Endothelial cell of umbilical vein (primary cell): Measurements from ENCODE around the gene CD34. TPM values are rescaled to one million over a fixed set of nuclear protein-coding genes. Genes with fewer than 3 reads are reported as not detected.

Experiments
- BruUV-seq: library from RNA; stranded (reverse); fragments of 400-500 nt; replicated peaks from 2 replicates; lab custom pipeline; 2021; lab: Mats Ljungman, UMichigan
- CTCF ChIA-PET: fragments of 300-600, 350-600 bp; sonication (Branson Sonifier 250); formaldehyde crosslinking; loops from one replicate; lab custom pipeline; 2021; ENCODE audit warnings: antibody characterized with exemption, inconsistent platforms; lab: Charles Lee
- POLR2A ChIA-PET: fragments of 300-600, 350-600 bp; sonication (Branson Sonifier 250); formaldehyde crosslinking; loops from one replicate; lab custom pipeline; 2021; ENCODE audit warnings: antibody characterized with exemption, inconsistent platforms; lab: Charles Lee
- DNase-seq: peaks from one replicate; pipeline ENCODE4 v3.0.0-alpha.2; 2011; ENCODE audit warnings: low read depth, low spot score
- FAIRE-seq: peaks from 2 replicates; lab custom pipeline; 2011; peaks lifted over from hg19 to GRCh38; lab: Jason Lieb, UNC
- H2AFZ ChIP-seq: 2 replicates; pipeline ENCODE4 v1.6.0; 2012; ENCODE audit warnings: low read depth, low read length, control low read depth, inconsistent platforms
- H3K27ac ChIP-seq: 2 replicates; pipeline ENCODE4 v1.5.1; 2011; ENCODE audit warnings: low read depth, mild to moderate bottlenecking, control low read depth, low read length, moderate library complexity; ENCODE audit not compliant: insufficient read depth
- H3K27me3 ChIP-seq, 2 experiments: 2 replicates each; pipeline versions ENCODE4 v1.6.0 to v1.6.1; 2011; ENCODE audit warnings: low read length in 2 of 2, mixed read lengths in 1 of 2; ENCODE audit not compliant: control insufficient read depth in 2 of 2, insufficient read depth in 2 of 2
- H3K36me3 ChIP-seq, 2 experiments: 2 replicates in 1 of 2; 3 replicates in 1 of 2; pipeline ENCODE4 v1.5.1; 2011; ENCODE audit warnings: low read length in 2 of 2, mild to moderate bottlenecking in 1 of 2, moderate library complexity in 1 of 2; ENCODE audit not compliant: control insufficient read depth in 2 of 2, insufficient read depth in 2 of 2; ENCODE audit errors: extremely low read depth in 1 of 2
- H3K4me1 ChIP-seq: 3 replicates; pipeline ENCODE4 v1.5.1; 2011; ENCODE audit warnings: mild to moderate bottlenecking, low read length; ENCODE audit not compliant: control insufficient read depth, insufficient read depth; ENCODE audit errors: extremely low read depth
- H3K4me2 ChIP-seq: 2 replicates; pipeline ENCODE4 v1.6.1; 2011; ENCODE audit warnings: low read length, control low read depth, mixed read lengths; ENCODE audit not compliant: insufficient read depth
- H3K4me3 ChIP-seq, 3 experiments: fragments of 200-600 bp in 1 of 3; sonication (generic), shearing (Covaris generic) in 1 of 3; replicated peaks in 1 of 3; 2 replicates each; pipeline ENCODE4 v1.5.1; 2011 to 2016; ENCODE audit warnings: control low read depth in 3 of 3, low read length in 3 of 3, mild to moderate bottlenecking in 2 of 3, inconsistent platforms in 1 of 3, low read depth in 1 of 3, moderate library complexity in 1 of 3; ENCODE audit not compliant: insufficient read depth in 1 of 3
- H3K79me2 ChIP-seq: 2 replicates; pipeline ENCODE4 v1.6.0; 2012; ENCODE audit warnings: low read length, inconsistent platforms; ENCODE audit not compliant: control insufficient read depth, insufficient read depth
- H3K9ac ChIP-seq: replicated peaks from 2 replicates; pipeline ENCODE3; 2011; ENCODE audit warnings: low read length, control low read depth; ENCODE audit not compliant: insufficient read depth; ENCODE audit errors: extremely low read depth
- H3K9me1 ChIP-seq: replicated peaks from 3 replicates; pipeline ENCODE4 v1.6.0; 2011; ENCODE audit warnings: mild to moderate bottlenecking, low read length; ENCODE audit not compliant: control insufficient read depth, insufficient read depth; ENCODE audit errors: extremely low read depth
- H3K9me3 ChIP-seq: replicated peaks from 2 replicates; pipeline ENCODE4 v1.5.1; 2012; ENCODE audit warnings: low read length, inconsistent platforms; ENCODE audit not compliant: control insufficient read depth, insufficient read depth
- H4K20me1 ChIP-seq: replicated peaks from 2 replicates; pipeline ENCODE3; 2011; ENCODE audit warnings: mild to moderate bottlenecking, low read length; ENCODE audit not compliant: control insufficient read depth, insufficient read depth; ENCODE audit errors: extremely low read depth
- EZH2 ChIP-seq: IDR thresholded peaks from 2 replicates; pipeline ENCODE4 v1.6.1; 2012; ENCODE audit warnings: borderline replicate concordance, low read depth, mild to moderate bottlenecking, moderate library complexity, low read length, inconsistent platforms; ENCODE audit not compliant: severe bottlenecking
- FOS ChIP-seq: IDR thresholded peaks from 2 replicates; pipeline ENCODE4 v1.6.1; 2011; ENCODE audit warnings: mild to moderate bottlenecking, low read length, moderate library complexity, borderline replicate concordance; ENCODE audit not compliant: insufficient read depth
- GATA2 ChIP-seq: IDR thresholded peaks from 2 replicates; pipeline ENCODE4 v1.7.0; 2011; ENCODE audit warnings: low read depth, mild to moderate bottlenecking, moderate library complexity, mixed read lengths, low read length; ENCODE audit not compliant: insufficient read length, insufficient read depth
- JUN ChIP-seq: IDR thresholded peaks from 2 replicates; pipeline ENCODE4 v1.6.1; 2011; ENCODE audit warnings: borderline replicate concordance, low read depth; ENCODE audit not compliant: insufficient read length, insufficient read depth
- MYC ChIP-seq: IDR thresholded peaks from one replicate; pipeline ENCODE4 v1.6.1; 2011; ENCODE audit warnings: mild to moderate bottlenecking, low read depth, low read length
- POLR2A ChIP-seq: IDR thresholded peaks from 2 replicates; pipeline ENCODE4 v1.6.1; 2012; ENCODE audit warnings: low read depth, mild to moderate bottlenecking, control low read depth, low read length
- POLR2AphosphoS5 ChIP-seq: IDR thresholded peaks from 2 replicates; pipeline ENCODE4 v1.6.1; 2012; ENCODE audit warnings: low read depth, mild to moderate bottlenecking, control low read depth, low read length, moderate library complexity; ENCODE audit not compliant: insufficient read depth
- dilution Hi-C: fragments of 300-500 bp; cut with MboI; formaldehyde crosslinking; loops from one replicate; pipeline ENCODE4 v1.15.0; 2019; ENCODE audit warnings: low sequenced_read_pairs; ENCODE audit not compliant: extremely low pct_ligation_motif_present
- intact Hi-C: fragments of 100-400 bp; cut with micrococcal nuclease; formaldehyde crosslinking; loops from one replicate; pipeline ENCODE4 v1.10.0; 2022
- polyA plus RNA-seq, 4 experiments: library from polyadenylated mRNA; depleted of rRNA in 3 of 4; stranded (reverse) in 3 of 4; unstranded in 1 of 4; fragments of >200 nt; gene quantifications; 2 replicates each; pipeline versions ENCODE4 v1.2.1 to v1.2.3, GENCODE V29; 2011 to 2012; ENCODE audit warnings: missing spikeins in 1 of 4
- total RNA-seq: library from RNA; stranded (reverse); gene quantifications from 2 replicates; pipeline ENCODE4 v1.2.3, GENCODE V29; 2021
- TF ChIP-seq, protein P1 (sequence below), 2 donors: IDR thresholded peaks; 1 replicate in 1 of 2; 2 replicates in 1 of 2; pipeline ENCODE4 v1.5.1; 2011; ENCODE audit warnings: low read length in 2 of 2, mild to moderate bottlenecking in 2 of 2, moderate library complexity in 2 of 2, control low read depth in 1 of 2, inconsistent platforms in 1 of 2, low read depth in 1 of 2; ENCODE audit not compliant: insufficient read depth in 1 of 2; ENCODE audit errors: extremely low read depth in 1 of 2
- TF ChIP-seq, protein P2 (sequence below): IDR thresholded peaks from 2 replicates; pipeline ENCODE4 v1.6.1; 2011; ENCODE audit not compliant: insufficient read depth, insufficient read length

CD34 gene
- total and polyA plus RNA-seq, 2 donors (not counting 3 experiments of a cell fraction or from before 2014, with no cell fraction given): 102 to 174 TPM

DNA sequence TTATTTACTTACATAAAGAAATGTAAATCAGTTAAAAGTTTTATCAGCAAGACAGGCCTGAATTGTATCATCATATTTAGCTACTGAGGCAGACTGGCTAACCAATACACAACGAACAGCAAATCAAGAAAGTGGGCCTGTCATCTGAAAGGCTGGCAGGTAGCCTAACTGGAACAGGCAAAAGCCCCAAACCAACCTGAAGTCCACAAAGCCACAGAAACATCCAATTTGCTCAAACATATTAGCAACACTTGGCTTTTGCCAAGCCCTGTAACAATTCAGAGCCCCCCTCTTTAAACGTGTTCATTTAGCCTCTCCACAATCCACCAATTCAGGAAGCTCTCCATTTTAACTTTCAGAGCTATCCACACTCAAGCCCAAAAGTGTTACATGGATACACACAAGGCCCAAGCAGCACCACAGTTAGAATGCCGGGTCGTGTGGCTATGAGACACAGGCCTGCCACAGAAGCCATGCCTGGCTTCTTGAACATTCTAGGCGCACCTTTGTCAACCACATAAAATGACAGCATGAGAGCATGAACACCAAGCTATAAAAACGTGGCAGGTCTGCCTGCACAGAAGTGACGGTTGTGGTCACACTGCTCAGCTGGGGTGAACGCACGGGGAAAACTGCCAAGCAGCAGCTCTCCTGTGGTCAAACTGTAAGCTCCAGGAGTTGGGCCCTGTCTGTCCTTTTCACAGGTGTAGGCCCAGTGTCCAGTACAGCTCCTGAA, 49.3 kb downstream of the CD34 start:
- Histone ChIP-seq H3K27me3 (no peaks in the 10 kb centered on the region), H3K4me3 (no peak overlapping the region), H3K9me3 (no peaks in the 10 kb centered on the region), H3K9ac (no peak overlapping the region), H3K4me1 (peaks cover 24% of the 10 kb centered on the region), H3K79me2 (peaks cover 67% of the 10 kb centered on the region), H3K9me1 (no peaks in the 10 kb centered on the region), H3K27ac (no peak overlapping the region), H3K4me2 (no peak overlapping the region), H4K20me1 (no peaks in the 10 kb centered on the region), H3K36me3 (peaks cover 9 to 23% of the 10 kb centered on the region in 2 experiments), H2AFZ (no peak overlapping the region)
- TF ChIP-seq, protein P1, sequence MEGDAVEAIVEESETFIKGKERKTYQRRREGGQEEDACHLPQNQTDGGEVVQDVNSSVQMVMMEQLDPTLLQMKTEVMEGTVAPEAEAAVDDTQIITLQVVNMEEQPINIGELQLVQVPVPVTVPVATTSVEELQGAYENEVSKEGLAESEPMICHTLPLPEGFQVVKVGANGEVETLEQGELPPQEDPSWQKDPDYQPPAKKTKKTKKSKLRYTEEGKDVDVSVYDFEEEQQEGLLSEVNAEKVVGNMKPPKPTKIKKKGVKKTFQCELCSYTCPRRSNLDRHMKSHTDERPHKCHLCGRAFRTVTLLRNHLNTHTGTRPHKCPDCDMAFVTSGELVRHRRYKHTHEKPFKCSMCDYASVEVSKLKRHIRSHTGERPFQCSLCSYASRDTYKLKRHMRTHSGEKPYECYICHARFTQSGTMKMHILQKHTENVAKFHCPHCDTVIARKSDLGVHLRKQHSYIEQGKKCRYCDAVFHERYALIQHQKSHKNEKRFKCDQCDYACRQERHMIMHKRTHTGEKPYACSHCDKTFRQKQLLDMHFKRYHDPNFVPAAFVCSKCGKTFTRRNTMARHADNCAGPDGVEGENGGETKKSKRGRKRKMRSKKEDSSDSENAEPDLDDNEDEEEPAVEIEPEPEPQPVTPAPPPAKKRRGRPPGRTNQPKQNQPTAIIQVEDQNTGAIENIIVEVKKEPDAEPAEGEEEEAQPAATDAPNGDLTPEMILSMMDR (IDR thresholded peaks at IDR 0.05; ENCODE audit: extremely low read depth in 1 of 2, insufficient read depth in 1 of 2, low read depth in 1 of 2, low read length in 2 of 2): no peak
- TF ChIP-seq FOS: no peak
- TF ChIP-seq, protein P2, sequence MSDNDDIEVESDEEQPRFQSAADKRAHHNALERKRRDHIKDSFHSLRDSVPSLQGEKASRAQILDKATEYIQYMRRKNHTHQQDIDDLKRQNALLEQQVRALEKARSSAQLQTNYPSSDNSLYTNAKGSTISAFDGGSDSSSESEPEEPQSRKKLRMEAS: no peak
- TF ChIP-seq EZH2: no peak
- TF ChIP-seq JUN: no peak
- TF ChIP-seq POLR2A: no peak
- no peak for TF ChIP-seq POLR2AphosphoS5
- no peak for TF ChIP-seq MYC
- TF ChIP-seq GATA2: no peak
- ChIA-PET CTCF (interaction anchor here (0.8 to 19.1 kb wide), 4 partner anchors 12 to 136 kb away, joined by 3 to 634 read pairs (median 4); no protein-coding TSS in a partner anchor), POLR2A (interaction anchor here (0.7 kb wide), 1 partner anchor 21 kb away, joined by 6 read pairs; no protein-coding TSS in a partner anchor)
- dilution Hi-C loops: no loop called here
- FAIRE-seq (no peak), DNase-seq (no peak)
- BruUV-seq: no TSS peak
- intact Hi-C loops: no loop called here
